GM18508 (cell line): ENCODE results near the gene ACTL10.

Source experiments
- ATAC-seq: cut with Tn5 transposase; IDR thresholded peaks from one replicate; pipeline ENCODE4 v1.9.1; 2021; ENCODE audit warnings: moderate number of reproducible peaks; ENCODE audit not compliant: insufficient read depth, unreplicated experiment

The ACTL10 gene

GRCh38 chr20:33662172-33662571 lies 4.6 kb upstream of the ACTL10 start, which contains the start of gene C20orf144:
Gene C20orf144, plus strand, starts transcription at chr20:33662327. Its CDS starts 19 bp downstream, at chr20:33662346.
- ATAC-seq = no peak

DNA sequence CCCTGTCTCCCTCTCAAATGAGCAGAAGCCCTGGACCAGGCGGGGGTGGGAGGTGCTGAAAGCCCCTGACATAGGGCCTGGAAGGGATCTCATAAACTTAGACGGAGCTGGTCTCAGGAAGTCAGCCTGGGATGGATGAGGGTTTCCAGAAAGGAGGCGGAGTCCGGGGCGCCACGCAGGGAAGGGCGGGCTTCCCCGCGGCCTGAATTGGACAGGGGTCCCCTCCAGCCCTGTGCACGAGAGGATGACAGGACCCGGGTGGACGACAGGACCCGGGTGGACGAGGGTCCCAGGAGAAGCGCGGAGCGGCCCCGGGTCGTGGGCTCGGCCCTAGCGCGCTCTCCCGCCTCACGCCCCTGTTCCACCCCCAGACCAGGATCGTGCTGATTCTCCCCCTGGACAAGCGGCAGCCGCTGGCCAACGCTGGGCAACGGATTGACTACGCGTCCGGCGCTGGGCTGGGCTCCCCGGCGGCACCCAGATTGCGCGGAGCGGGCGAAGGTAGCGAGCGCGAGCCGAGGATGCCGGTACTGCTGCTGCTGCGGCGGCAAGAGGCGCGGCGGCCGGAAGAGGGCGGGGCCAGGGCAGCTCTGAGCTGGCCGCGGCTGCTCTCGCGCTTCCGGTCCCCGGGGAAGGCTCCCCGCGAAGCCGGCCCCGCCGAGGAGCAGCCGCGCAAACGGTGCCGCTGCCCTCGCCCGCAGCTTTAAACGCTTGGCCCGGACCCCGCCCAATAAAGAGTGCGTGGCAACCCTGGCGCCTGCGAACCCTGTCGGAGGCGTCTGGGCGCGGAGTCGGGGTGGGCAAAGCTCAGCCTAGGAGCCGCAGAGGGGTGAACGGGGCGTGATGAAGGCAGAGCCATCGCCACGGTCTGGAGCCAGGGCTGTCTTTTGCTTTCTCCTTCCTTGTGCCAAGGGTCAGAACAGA lies 3.3 kb upstream of the ACTL10 start:
- no peak for ATAC-seq

- ATAC-seq = no peak
These were observed 2.5 kb upstream of the ACTL10 start for GRCh38 chr20:33664085-33664761.

DNA sequence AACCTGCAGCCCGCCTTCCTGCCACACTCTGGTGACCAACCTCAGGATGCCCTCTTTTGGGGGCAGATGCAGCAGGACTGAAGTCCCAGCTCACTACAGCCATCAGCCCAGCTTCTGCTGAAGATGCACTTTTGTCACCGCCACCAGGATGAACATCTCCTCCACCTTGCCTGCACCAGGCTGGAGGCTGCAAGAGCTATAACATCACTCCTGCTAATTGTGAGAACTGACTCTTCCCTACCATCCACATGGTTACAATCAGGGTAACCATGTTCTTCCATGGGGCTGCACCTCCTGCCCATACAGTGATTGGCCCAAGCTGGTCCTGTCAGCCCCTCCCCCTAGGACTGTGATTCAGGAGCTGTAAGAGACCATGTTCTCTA lies 2.0 kb upstream of the ACTL10 start:
- ATAC-seq = no peak

DNA sequence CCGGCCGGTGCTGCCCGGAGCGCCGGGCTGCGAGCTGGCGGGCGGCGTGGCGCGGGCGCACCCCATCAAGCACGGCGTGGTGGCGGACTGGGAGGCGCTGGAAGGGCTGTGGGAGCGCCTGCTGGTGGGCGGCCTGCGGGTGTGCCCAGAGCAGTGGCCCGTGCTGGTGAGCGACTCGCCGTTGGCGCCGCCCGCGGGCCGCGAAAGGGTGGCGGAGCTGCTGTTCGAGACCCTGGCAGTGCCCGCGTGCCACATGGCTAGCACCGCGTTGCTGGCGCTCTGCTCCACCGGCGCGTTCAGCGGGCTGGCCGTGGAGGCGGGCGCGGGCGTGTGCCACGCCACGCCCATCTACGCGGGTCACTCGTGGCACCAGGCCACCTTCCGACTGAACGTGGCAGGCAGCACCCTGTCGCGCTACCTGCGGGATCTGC lies 517 bp downstream of the ACTL10 start:
- ATAC-seq = no peak

DNA sequence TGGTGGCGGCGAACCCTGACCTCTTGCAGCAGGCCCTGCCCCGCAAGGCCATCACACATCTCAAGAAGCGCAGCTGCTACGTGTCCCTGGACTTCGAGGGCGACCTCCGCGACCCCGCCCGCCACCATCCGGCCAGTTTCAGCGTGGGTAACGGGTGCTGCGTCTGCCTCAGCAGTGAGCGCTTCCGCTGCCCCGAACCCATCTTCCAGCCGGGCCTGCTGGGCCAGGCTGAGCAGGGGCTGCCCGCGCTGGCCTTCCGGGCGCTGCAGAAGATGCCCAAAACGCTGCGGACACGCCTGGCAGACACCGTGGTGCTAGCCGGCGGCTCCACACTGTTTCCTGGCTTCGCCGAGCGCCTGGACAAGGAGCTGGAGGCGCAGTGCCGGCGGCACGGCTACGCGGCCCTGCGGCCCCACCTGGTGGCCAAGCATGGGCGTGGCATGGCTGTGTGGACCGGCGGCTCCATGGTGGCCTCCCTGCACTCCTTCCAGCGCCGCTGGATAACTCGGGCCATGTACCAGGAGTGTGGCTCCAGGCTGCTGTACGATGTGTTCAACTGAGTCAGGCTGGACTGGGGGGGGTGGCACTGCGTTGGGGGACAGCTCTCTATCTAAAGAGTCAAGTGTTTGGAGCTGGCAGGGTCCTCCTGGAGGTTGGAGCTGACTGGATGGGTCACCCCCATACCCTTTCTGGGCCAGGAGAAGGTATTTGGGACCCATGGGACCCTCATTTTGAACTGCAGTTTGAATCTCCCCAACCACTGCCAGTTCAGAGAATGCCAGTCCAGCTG lies 1.1 kb downstream of the ACTL10 start:
- ATAC-seq = no peak

GRCh38 chr20:33668466-33669155 lies 1.9 kb downstream of the ACTL10 start:
- ATAC-seq = no peak

DNA sequence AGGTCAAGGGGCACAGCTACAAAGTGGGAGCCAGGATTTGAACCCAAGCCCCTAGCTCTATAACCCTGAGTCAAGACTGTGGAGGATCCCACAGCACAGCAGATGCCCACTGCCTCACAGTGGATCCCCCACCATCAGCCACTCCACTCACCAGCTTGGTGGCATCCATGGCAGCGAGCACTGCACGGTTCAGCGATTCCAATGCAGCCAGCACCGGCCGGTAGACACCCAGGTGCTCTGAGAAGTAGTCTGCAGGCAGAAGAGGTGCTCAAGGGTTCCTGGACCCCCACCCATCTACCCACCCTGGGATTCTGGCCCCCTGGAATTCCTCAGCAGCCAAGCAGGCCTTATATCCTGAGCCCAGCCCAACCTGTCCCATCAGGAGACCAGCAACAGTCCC lies 2.5 kb downstream of the ACTL10 start:
- no peak for ATAC-seq

- ATAC-seq = no peak
These were observed 3.3 kb downstream of the ACTL10 start for GRCh38 chr20:33669873-33670640.

DNA sequence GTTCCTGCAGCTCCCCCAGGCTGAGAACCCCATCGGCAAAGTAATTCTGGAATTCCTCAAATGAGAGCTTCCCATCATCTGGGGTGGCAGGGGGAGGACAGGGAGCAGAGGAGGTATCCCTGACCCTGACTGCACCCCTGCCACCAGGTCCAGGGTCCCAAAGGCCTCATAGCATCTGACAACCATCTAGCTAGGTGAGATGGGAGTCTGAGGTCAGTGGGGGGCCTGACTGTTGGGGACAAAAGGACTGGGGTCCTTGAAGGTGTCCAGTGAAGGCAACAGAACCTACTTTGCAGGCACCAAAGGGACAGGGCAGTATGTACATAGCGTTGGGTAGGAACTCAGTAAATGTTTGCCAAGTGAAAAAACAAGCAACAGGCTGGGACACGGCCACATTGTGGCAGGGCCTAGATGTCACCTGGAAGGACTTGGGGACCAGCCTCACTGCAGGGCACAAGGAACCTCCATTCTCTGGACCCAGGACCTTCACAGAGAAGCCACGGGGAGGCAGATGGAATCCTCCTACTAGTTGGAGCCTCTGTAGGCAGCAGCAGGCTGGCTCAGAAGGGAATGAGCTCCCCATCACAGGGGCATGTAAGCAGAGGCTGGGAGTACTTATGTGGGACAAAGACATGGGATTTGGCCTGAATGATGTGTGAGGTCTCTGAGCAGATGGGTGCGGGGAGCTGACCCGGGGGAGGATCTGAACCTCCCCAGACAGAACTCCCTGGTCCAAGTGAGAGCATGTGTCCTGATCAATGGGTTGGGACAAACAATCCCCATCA lies 4.2 kb downstream of the ACTL10 start:
- ATAC-seq = no peak

- ATAC-seq = no peak
These were observed 5.0 kb downstream of the ACTL10 start for GRCh38 chr20:33671573-33672288.

GRCh38 chr20:33672426-33673113 lies 5.8 kb downstream of the ACTL10 start:
- no peak for ATAC-seq

DNA sequence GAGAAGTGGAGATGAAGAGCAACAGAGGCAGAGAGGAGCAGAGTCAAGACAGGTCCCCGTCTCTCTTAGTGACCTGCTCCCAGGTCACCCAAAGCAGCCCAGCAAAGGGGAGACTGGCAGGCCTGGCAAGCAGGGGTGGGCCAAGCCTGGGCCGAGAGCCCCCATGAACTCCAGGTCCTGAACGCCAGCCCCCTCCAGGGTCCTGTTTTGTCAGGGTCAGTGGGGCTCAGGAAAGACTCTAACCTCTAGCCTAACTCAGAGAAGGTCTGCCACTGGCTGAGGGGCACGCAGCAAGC lies 6.3 kb downstream of the ACTL10 start:
- no peak for ATAC-seq

DNA sequence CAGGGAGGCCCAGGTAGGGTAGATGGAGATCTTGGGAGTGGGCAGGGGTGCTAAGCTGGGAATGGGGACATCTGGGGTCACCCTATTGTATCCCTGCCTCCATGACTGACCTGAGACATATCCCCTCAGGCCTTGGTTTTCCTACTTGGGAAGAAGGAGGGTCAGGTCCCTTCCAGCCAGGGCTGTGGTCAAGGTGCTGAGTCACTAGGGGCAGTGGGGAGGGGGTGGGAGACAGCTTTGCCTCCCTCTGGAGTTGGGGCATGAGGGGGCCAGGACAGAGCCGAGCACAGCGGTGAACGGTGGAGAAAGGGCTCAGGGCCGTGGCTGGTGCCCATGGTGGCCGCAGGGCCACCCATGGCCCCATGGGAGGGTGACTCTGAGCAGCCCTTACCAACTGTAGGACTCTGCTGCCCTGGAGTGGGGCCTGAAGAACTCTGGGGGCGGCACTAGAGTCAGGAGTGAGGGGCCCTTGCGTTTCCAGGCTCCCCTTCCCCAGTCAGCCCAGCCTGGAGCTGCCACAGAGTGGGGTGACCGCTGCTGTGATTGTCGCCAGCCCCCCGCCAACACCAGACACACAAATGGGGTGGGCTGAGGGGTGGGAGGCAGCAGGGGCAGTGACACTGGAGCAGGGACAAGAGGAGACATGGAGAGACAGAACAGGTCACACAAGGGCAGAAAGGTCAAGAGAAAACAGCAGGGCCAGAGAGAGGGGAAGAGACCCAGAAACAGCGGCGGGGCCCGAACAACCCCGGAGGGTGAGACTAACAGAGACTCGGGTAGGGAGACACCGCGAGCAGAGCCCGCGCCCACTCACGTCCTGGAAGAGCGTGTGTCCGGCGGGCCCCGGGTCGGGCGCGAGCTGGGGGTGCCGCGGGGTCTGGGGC lies 6.9 kb downstream of the ACTL10 start:
- ATAC-seq = no peak

- ATAC-seq = no peak
These were observed 7.8 kb downstream of the ACTL10 start, which contains the start of gene NECAB3 for GRCh38 chr20:33674294-33675135. Gene NECAB3, minus strand, starts transcription at chr20:33674428. Its CDS starts 76 bp downstream, at chr20:33674352.
